Measurements from ENCODE around the gene WDR17. TPM values are rescaled to one million over a fixed set of nuclear protein-coding genes. Genes with fewer than 3 reads are reported as not detected.
A peak's percentile ranks its signal among the peaks of the same experiment; 100 is the strongest.

WDR17 gene
- total and polyA plus RNA-seq, 2 of the 8 experiments (the other 6 are each of a cell fraction or from before 2014, with no cell fraction given): 1.4 to 3.3 TPM

DNA sequence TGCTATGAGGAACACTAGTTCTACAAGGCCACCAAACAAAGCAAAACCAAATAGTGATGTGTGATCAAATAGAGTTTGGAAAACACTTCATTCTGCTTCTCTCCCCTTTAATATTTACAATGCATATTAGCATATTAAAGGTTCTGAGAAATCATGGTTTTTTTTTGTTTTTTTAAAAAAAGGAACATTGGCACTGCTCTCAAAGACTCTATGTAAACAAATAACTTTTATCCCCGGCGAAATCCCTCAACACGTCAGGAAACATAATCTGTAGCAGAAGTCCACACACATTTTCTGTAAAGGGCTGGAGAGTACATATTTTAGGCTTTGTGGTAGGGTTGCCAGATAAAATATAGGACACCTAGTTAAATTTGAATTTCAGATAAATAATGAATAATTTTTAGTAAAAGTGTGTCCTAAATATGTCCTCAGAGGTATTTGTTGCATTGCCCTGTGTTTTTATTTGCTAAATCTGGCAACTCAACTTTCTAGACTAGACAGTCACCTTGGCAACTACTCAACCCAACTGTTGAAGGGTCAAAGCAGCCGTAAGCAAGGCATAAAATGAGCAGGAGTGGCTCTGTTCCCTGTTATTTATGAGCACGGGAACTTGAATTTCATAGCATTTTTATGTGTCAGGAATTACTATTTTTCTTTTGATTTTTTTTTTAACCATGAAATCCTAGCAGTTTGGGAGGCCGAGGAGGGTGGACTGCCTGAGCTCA, 121.2 kb downstream of the WDR17 start:
- H4K5ac ChIP-seq (ENCODE audit: insufficient read length, low read depth, low read length): no peak overlapping the region
- H3K56ac ChIP-seq (replicated peaks; ENCODE audit: insufficient read length, low read depth, low read length): no peak overlapping the region
- H2BK20ac ChIP-seq (ENCODE audit: low read length): no peak overlapping the region
- DNase-seq (ENCODE audit: low read depth in 1 of 2, low spot score in 2 of 2): no peak
- no peaks in the 10 kb centered on the region for H3K79me1 ChIP-seq (ENCODE audit: low read depth, low read length)
- H3K9ac ChIP-seq (replicated peaks in 1 of 4; ENCODE audit: extremely low read depth in 1 of 4, low read depth in 3 of 4, low read length in 3 of 4): no peak overlapping the region
- H3K27ac ChIP-seq (ENCODE audit: low read depth, low read length): 0 out of 2 replicates have a peak overlapping the region, but pooled peaks have one; percentile 60
- 85% methylated on average over 6 of the region's 6 CpGs; no CpG with 5 or more reads in 1 of the 2 experiments for WGBS, 2 experiments (ENCODE audit: extremely low coverage in 1 of 2, insufficient coverage in 1 of 2, insufficient read length in 1 of 2, insufficient replicate concordance in 2 of 2, low coverage in 1 of 2, low lambda C conversion rate in 2 of 2, missing lambda C conversion rate in 1 of 2)
- FAIRE-seq: no peak
- no peaks in the 10 kb centered on the region for H3K36me3 ChIP-seq (ENCODE audit: control insufficient read depth in 2 of 4, insufficient read depth in 4 of 4, low read length in 3 of 4)
- no peak overlapping the region for H2BK15ac ChIP-seq (ENCODE audit: low read length)
- H3K79me2 ChIP-seq (ENCODE audit: control insufficient read depth in 1 of 2, insufficient read depth in 2 of 2, low read length in 2 of 2): no peaks in the 10 kb centered on the region
- TF ChIP-seq CBX5 (IDR thresholded peaks at IDR 0.05; ENCODE audit: low read depth, low read length): no peak
- no peak for TF ChIP-seq TCF12 (IDR thresholded peaks at IDR 0.05; ENCODE audit: low read depth, low read length)
- no peak for TF ChIP-seq CTBP2 (IDR thresholded peaks at IDR 0.05; ENCODE audit: borderline replicate concordance, insufficient read depth, insufficient read length, low read length)
- H3K23ac ChIP-seq (ENCODE audit: insufficient read length): no peak overlapping the region
- H3K27me3 ChIP-seq (replicated peaks in 1 of 4; ENCODE audit: control insufficient read depth in 3 of 4, extremely low read depth in 1 of 4, insufficient read depth in 3 of 4, low read length in 3 of 4): no peaks in the 10 kb centered on the region
- H4K20me1 ChIP-seq (replicated peaks in 1 of 2; ENCODE audit: control insufficient read depth in 1 of 2, insufficient read depth in 2 of 2, low read length in 2 of 2): no peaks in the 10 kb centered on the region
- peak overlapping the region in 1 of 4 experiments; percentile 30; a peak in 1 of 8 replicates for H3K4me3 ChIP-seq (ENCODE audit: extremely low read depth in 1 of 4, insufficient read depth in 2 of 4, low read depth in 3 of 4, low read length in 4 of 4)
- no peaks in the 10 kb centered on the region for H3K9me3 ChIP-seq (ENCODE audit: insufficient read depth in 2 of 2, low read depth in 1 of 2, low read length in 1 of 2)
- no peak overlapping the region for H2BK5ac ChIP-seq (ENCODE audit: low read depth, low read length)
- H2BK12ac ChIP-seq (ENCODE audit: low read depth, low read length): no peak overlapping the region
- H2BK120ac ChIP-seq (replicated peaks; ENCODE audit: low read depth, low read length): no peak overlapping the region
- H4K91ac ChIP-seq (replicated peaks; ENCODE audit: insufficient read length, low read length): no peak overlapping the region
- no peak overlapping the region for H4K8ac ChIP-seq (ENCODE audit: extremely low read depth, insufficient read depth, low read length)
- H3K18ac ChIP-seq (ENCODE audit: extremely low read depth, low read length): no peak overlapping the region
- ChIA-PET CTCF (ENCODE audit: partially characterized antibody) (no interaction called here), POLR2A (ENCODE audit: partially characterized antibody) (no interaction called here)
- peak overlapping the region; percentile 28 to 44; a peak in 2 of 4 replicates for H3K4me2 ChIP-seq (ENCODE audit: insufficient read depth in 1 of 2, low read depth in 2 of 2, low read length in 2 of 2)
- H2AK5ac ChIP-seq (ENCODE audit: low read depth, low read length): no peak overlapping the region
- H2AFZ ChIP-seq (ENCODE audit: low read length): no peak overlapping the region
- no peak overlapping the region for H3K4ac ChIP-seq (replicated peaks; ENCODE audit: insufficient read length, low read depth, low read length)
- H3K23me2 ChIP-seq (ENCODE audit: low read depth, low read length): no peaks in the 10 kb centered on the region
- H3K14ac ChIP-seq (ENCODE audit: insufficient read length): no peak overlapping the region
- peaks cover 2 to 12% (median 7%) of the 10 kb centered on the region in 4 experiments; a peak in 4 of 7 replicates for H3K4me1 ChIP-seq (replicated peaks in 1 of 4; ENCODE audit: control insufficient read depth in 3 of 4, insufficient read depth in 4 of 4, low read length in 3 of 4)
